K562 (cell line): ENCODE data around the gene GHITM. TPM values are rescaled to one million over a fixed set of nuclear protein-coding genes. Genes with fewer than 3 reads are reported as not detected.
A peak's percentile ranks its signal among the peaks of the same experiment; 100 is the strongest.

ENCODE experiments used
- CBX8 ChIP-seq: fragments of 200-600 bp; sonication (generic); IDR thresholded peaks from 2 replicates; pipeline ENCODE4 v1.6.1; 2012; ENCODE audit warnings: borderline replicate concordance, mixed run types, low read depth, mild to moderate bottlenecking, moderate library complexity, mixed read lengths, low read length, control low read depth, inconsistent platforms; ENCODE audit not compliant: poor library complexity, severe bottlenecking; ENCODE audit errors: extremely low read depth
- ELF1 ChIP-seq: fragments of 200-800 bp; sonication (Bioruptor generic); IDR thresholded peaks from 2 replicates; pipeline ENCODE4 v1.6.1; 2016; ENCODE audit warnings: missing genetic modification characterization, missing compliant biosample characterization
- EP300 ChIP-seq: IDR thresholded peaks from 2 replicates; pipeline ENCODE4 v1.6.1; 2012; ENCODE audit warnings: low read length, improper control_type of control experiment
- ESRRA ChIP-seq: fragments of 450-650 bp; IDR thresholded peaks from 2 replicates; pipeline ENCODE4 v1.6.1; 2014; ENCODE audit warnings: low read depth, mild to moderate bottlenecking, moderate library complexity, borderline replicate concordance
- FOXA3 ChIP-seq, 2 experiments: fragments of 450-650 bp in 1 of 2; sonication (generic) in 1 of 2; formaldehyde crosslinking; IDR thresholded peaks in 1 of 2; conservative IDR thresholded peaks in 1 of 2; 2 replicates each; pipeline versions ENCODE4 v1.4.0 to v1.8.0; 2020 to 2022; ENCODE audit warnings: mild to moderate bottlenecking in 2 of 2, missing genetic modification reagents in 1 of 2
- FOXP1 ChIP-seq: sonication (generic); formaldehyde crosslinking; IDR thresholded peaks from 2 replicates; pipeline ENCODE4 v1.8.0; 2022; ENCODE audit warnings: mild to moderate bottlenecking, missing genetic modification reagents
- GABPA ChIP-seq: fragments of 200-800 bp; sonication (Bioruptor generic); conservative IDR thresholded peaks from 2 replicates; pipeline ENCODE4 v1.6.1; 2016; ENCODE audit warnings: low read depth, missing genetic modification characterization, missing compliant biosample characterization
- GABPB1 ChIP-seq: sonication (generic); formaldehyde crosslinking; IDR thresholded peaks from 2 replicates; pipeline ENCODE4 v1.8.0; 2022; ENCODE audit warnings: mild to moderate bottlenecking, missing genetic modification reagents
- GATAD2B ChIP-seq: fragments of 450-650 bp; IDR thresholded peaks from 2 replicates; pipeline ENCODE4 v1.6.1; 2017; ENCODE audit warnings: mild to moderate bottlenecking, borderline replicate concordance
- HCFC1 ChIP-seq: IDR thresholded peaks from 2 replicates; pipeline ENCODE4 v1.6.1; 2012; ENCODE audit warnings: low read depth, low read length, improper control_type of control experiment
- MCM2 ChIP-seq: fragments of 450-650 bp; IDR thresholded peaks from 2 replicates; pipeline ENCODE4 v1.6.1; 2017; ENCODE audit warnings: low read depth, mild to moderate bottlenecking
- NFIC ChIP-seq: fragments of 450-650 bp; IDR thresholded peaks from 2 replicates; pipeline ENCODE4 v1.6.1; 2017; ENCODE audit warnings: mild to moderate bottlenecking, inconsistent platforms
- NFIX ChIP-seq: fragments of 250-450 bp; sonication (Bioruptor Pico); IDR thresholded peaks from 2 replicates; pipeline ENCODE4 v1.4.0; 2020; ENCODE audit warnings: low read depth, mild to moderate bottlenecking, moderate library complexity
- RBM17 ChIP-seq: fragments of 200-400 bp; formaldehyde crosslinking; IDR thresholded peaks from 2 replicates; pipeline ENCODE4 v1.6.1; 2017; ENCODE audit warnings: low read depth, mild to moderate bottlenecking, low read length, borderline replicate concordance
- SMARCB1 ChIP-seq: IDR thresholded peaks from 2 replicates; pipeline ENCODE4 v1.6.1; 2011; ENCODE audit warnings: improper control_type of control experiment, low read depth; ENCODE audit not compliant: insufficient read length
- TAF1 ChIP-seq: IDR thresholded peaks from 2 replicates; pipeline ENCODE4 v1.6.1; 2011; ENCODE audit warnings: mild to moderate bottlenecking, low read length, moderate library complexity; ENCODE audit not compliant: insufficient read depth, control insufficient read depth, severe bottlenecking; ENCODE audit errors: extremely low read depth
- ZNF143 ChIP-seq: sonication (generic); formaldehyde crosslinking; IDR thresholded peaks from 2 replicates; pipeline ENCODE4 v1.9.0; 2022; ENCODE audit warnings: mild to moderate bottlenecking, missing genetic modification reagents
- ZNF282 ChIP-seq: sonication (generic); formaldehyde crosslinking; IDR thresholded peaks from 2 replicates; pipeline ENCODE4 v1.8.1; 2023; ENCODE audit warnings: missing genetic modification reagents
- ZNF384 ChIP-seq: IDR thresholded peaks from 2 replicates; pipeline ENCODE4 v1.6.1; 2012; ENCODE audit warnings: low read depth, low read length, improper control_type of control experiment
- polyA plus RNA-seq, 8 experiments: library from polyadenylated mRNA; depleted of rRNA in 4 of 8; stranded (reverse) in 5 of 8; unstranded in 3 of 8; fragments of >200 nt; fragmentation: Nextera tagmentation in 2 of 8; fragmentation: Illumina TruSeq in 1 of 8; extraction: Ambion mirVana in 2 of 8; extraction: Trizol in 1 of 8; gene quantifications; 2 replicates each; pipeline versions ENCODE4 v1.2.1 to v1.2.3, GENCODE V29; 2011 to 2014; ENCODE audit warnings: inconsistent platforms in 1 of 8, missing spikeins in 1 of 8
- total RNA-seq, 7 experiments: library from RNA; depleted of rRNA in 6 of 7; stranded (reverse); fragments of >200 nt in 6 of 7; fragmentation: Illumina TruSeq in 2 of 7; extraction: Trizol in 2 of 7; gene quantifications; 2 replicates each; pipeline versions ENCODE4 v1.2.1 to v1.2.3, GENCODE V29; 2011 to 2021; ENCODE audit warnings: low replicate concordance in 1 of 7
- TF ChIP-seq, protein P1 (sequence below): sonication (generic); formaldehyde crosslinking; IDR thresholded peaks from 2 replicates; pipeline ENCODE4 v1.8.0; 2022; ENCODE audit warnings: missing genetic modification reagents, mild to moderate bottlenecking, borderline replicate concordance
- TF ChIP-seq, protein P2 (sequence below): fragments of 250-450 bp; sonication (Bioruptor Pico); IDR thresholded peaks from 2 replicates; pipeline ENCODE4 v1.8.0; 2021; ENCODE audit warnings: borderline replicate concordance, mild to moderate bottlenecking, moderate library complexity; ENCODE audit not compliant: poor library complexity, severe bottlenecking
- TF ChIP-seq, protein P3 (sequence below): fragments of 450-650 bp; conservative IDR thresholded peaks from 2 replicates; pipeline ENCODE4 v1.6.1; 2016; ENCODE audit warnings: missing genetic modification characterization, low read depth, mild to moderate bottlenecking, missing compliant biosample characterization, moderate library complexity

Gene GHITM
- total and polyA plus RNA-seq, 9 of the 15 experiments (the other 6 are each of a cell fraction or from before 2014, with no cell fraction given): 322 to 1,258 (median 386) TPM

DNA sequence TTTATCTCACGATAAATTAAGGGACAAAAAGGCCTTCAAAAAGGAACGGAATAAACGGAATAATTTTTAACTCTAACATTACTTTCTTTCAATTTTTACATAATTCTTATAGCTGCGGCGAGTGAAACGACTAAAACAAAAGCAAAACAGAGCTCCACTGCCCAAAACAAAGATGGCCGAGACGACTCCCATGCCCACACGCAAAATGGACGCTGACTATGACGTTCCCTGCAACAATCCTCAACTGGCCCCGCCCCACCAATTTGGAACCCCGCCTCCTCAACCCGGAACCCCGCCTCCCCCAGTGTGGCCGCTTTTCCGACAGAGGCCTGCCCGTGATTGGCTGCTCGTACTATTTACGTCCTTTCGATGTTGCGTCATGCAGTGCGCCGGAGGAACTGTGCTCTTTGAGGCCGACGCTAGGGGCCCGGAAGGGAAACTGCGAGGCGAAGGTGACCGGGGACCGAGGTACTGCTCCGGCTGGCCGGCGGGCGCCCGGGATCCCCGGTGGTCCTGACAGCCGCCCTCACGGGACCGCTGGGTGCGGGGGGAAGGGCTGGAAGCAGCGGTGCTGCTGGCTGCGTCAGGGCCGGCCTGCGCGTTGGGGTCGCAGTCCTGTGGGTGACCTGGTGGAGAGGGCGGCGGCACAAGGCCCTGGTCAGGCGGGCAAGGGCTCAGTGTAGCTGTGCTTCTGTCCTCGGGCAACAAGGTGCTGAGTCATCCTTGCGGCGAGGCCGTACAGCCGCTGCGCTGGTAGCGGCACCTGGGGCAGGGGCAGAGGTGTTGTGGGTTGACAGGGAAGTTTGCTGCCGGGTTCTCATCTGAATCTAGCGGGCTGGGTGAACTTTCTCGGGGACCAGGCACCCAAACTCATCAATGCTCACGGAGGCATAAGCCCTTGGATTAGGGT is at the start of gene GHITM (continued):
- TF ChIP-seq, protein P1, sequence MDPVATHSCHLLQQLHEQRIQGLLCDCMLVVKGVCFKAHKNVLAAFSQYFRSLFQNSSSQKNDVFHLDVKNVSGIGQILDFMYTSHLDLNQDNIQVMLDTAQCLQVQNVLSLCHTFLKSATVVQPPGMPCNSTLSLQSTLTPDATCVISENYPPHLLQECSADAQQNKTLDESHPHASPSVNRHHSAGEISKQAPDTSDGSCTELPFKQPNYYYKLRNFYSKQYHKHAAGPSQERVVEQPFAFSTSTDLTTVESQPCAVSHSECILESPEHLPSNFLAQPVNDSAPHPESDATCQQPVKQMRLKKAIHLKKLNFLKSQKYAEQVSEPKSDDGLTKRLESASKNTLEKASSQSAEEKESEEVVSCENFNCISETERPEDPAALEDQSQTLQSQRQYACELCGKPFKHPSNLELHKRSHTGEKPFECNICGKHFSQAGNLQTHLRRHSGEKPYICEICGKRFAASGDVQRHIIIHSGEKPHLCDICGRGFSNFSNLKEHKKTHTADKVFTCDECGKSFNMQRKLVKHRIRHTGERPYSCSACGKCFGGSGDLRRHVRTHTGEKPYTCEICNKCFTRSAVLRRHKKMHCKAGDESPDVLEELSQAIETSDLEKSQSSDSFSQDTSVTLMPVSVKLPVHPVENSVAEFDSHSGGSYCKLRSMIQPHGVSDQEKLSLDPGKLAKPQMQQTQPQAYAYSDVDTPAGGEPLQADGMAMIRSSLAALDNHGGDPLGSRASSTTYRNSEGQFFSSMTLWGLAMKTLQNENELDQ (CRISPR knock-in tag): peak; percentile 71; the same call in 1 of the 2 replicates
- no peak; the same call in 1 of the 2 replicates for TF ChIP-seq NFIC
- 0 out of 2 replicates have a peak, but pooled peaks have one; percentile 32 for TF ChIP-seq ZNF143 (CRISPR knock-in tag)
- TF ChIP-seq, protein P2, sequence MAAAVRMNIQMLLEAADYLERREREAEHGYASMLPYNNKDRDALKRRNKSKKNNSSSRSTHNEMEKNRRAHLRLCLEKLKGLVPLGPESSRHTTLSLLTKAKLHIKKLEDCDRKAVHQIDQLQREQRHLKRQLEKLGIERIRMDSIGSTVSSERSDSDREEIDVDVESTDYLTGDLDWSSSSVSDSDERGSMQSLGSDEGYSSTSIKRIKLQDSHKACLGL (CRISPR knock-in tag): no peak
- TF ChIP-seq FOXA3 (CRISPR knock-in tag; conservative IDR thresholded peaks at IDR 0.05 in 1 of 2, IDR thresholded peaks at IDR 0.05 in 1 of 2): peak in 1 of 2 experiments; percentile 50; a peak in 1 of 4 replicates
- peak; percentile 93 for TF ChIP-seq FOXP1 (CRISPR knock-in tag)
- TF ChIP-seq EP300: peak; percentile 40; the same call in 1 of the 2 replicates
- TF ChIP-seq TAF1: peak; percentile 87
- TF ChIP-seq CBX8: no peak
- peak; percentile 7; the same call in 1 of the 2 replicates for TF ChIP-seq GATAD2B
- no peak for TF ChIP-seq SMARCB1
- TF ChIP-seq HCFC1: peak; percentile 86
- no peak for TF ChIP-seq RBM17
- no peak for TF ChIP-seq NFIX (CRISPR knock-in tag)
- TF ChIP-seq, protein P3, sequence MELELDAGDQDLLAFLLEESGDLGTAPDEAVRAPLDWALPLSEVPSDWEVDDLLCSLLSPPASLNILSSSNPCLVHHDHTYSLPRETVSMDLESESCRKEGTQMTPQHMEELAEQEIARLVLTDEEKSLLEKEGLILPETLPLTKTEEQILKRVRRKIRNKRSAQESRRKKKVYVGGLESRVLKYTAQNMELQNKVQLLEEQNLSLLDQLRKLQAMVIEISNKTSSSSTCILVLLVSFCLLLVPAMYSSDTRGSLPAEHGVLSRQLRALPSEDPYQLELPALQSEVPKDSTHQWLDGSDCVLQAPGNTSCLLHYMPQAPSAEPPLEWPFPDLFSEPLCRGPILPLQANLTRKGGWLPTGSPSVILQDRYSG: no peak
- TF ChIP-seq MCM2: no peak
- TF ChIP-seq ELF1 (tag): peak; percentile 98
- TF ChIP-seq GABPB1 (CRISPR knock-in tag): peak; percentile 93
- peak; percentile 98 for TF ChIP-seq ESRRA
- TF ChIP-seq GABPA (tag): peak; percentile 96
- 0 out of 2 replicates have a peak, but pooled peaks have one; percentile 90 for TF ChIP-seq ZNF282 (CRISPR knock-in tag)
- no peak for TF ChIP-seq ZNF384
